PC-9 (cell line): Measurements from ENCODE around the gene YPEL1. TPM values are rescaled to one million over a fixed set of nuclear protein-coding genes. Genes with fewer than 3 reads are reported as not detected.

Experiments
- BruUV-seq: library from RNA; stranded (reverse); fragments of 400-500 nt; replicated peaks from 2 replicates; lab custom pipeline; 2021; lab: Mats Ljungman, UMichigan
- CTCF ChIA-PET: fragments of 300-600 bp; sonication (Branson Sonifier 250); formaldehyde crosslinking; loops from one replicate; lab custom pipeline; 2022; ENCODE audit warnings: antibody characterized with exemption; lab: Charles Lee
- POLR2A ChIA-PET: fragments of 300-600 bp; sonication (Branson Sonifier 250); formaldehyde crosslinking; loops from one replicate; lab custom pipeline; 2022; ENCODE audit warnings: antibody characterized with exemption; ENCODE audit not compliant: unreplicated experiment; lab: Charles Lee
- DNase-seq, 2 experiments: peaks; one replicate each; pipeline versions ENCODE4 v3.0.0 to v3.0.0-alpha.2; 2015 to 2022; ENCODE audit warnings: mixed read lengths in 1 of 2
- H2AFZ ChIP-seq: fragments of 200-600 bp; sonication (generic); 2 replicates; pipeline ENCODE4 v1.8.1; 2017; ENCODE audit warnings: antibody characterized with exemption
- H3F3A ChIP-seq: fragments of 200-600 bp; sonication (generic); 2 replicates; pipeline ENCODE4 v1.8.1; 2017; ENCODE audit warnings: antibody characterized with exemption, mild to moderate bottlenecking, low read depth; ENCODE audit not compliant: insufficient read depth
- H3K27ac ChIP-seq: fragments of 200-600 bp; sonication (generic); 2 replicates; pipeline ENCODE4 v1.6.1; 2016; ENCODE audit warnings: mixed run types
- H3K27me3 ChIP-seq: fragments of 200-600 bp; sonication (generic); 2 replicates; pipeline ENCODE4 v1.6.1; 2016; ENCODE audit warnings: low read depth, mixed run types; ENCODE audit not compliant: insufficient read depth
- H3K36me3 ChIP-seq: fragments of 200-600 bp; sonication (generic); 2 replicates; pipeline ENCODE4 v1.6.1; 2016; ENCODE audit warnings: low read depth, mixed run types
- H3K4me1 ChIP-seq: fragments of 200-600 bp; sonication (generic); replicated peaks from 2 replicates; pipeline ENCODE4 v1.6.1; 2016; ENCODE audit warnings: mixed run types; ENCODE audit not compliant: insufficient read depth
- H3K4me2 ChIP-seq: fragments of 200-600 bp; sonication (generic); 2 replicates; pipeline ENCODE4 v1.6.1; 2017; ENCODE audit warnings: mixed run types
- H3K4me3 ChIP-seq: fragments of 200-600 bp; sonication (generic); 2 replicates; pipeline ENCODE4 v1.6.1; 2016; ENCODE audit warnings: mixed run types
- H3K79me2 ChIP-seq: fragments of 200-600 bp; sonication (generic); 2 replicates; pipeline ENCODE4 v1.6.1; 2017; ENCODE audit warnings: low read depth, mixed run types
- H3K9me2 ChIP-seq: fragments of 200-600 bp; sonication (generic); 2 replicates; pipeline ENCODE4 v1.8.1; 2017; ENCODE audit warnings: mild to moderate bottlenecking; ENCODE audit not compliant: insufficient read depth
- H3K9me3 ChIP-seq: fragments of 200-600 bp; sonication (generic); 2 replicates; pipeline ENCODE4 v1.8.1; 2016; ENCODE audit warnings: low read depth; ENCODE audit not compliant: insufficient read depth
- H4K20me1 ChIP-seq: fragments of 200-600 bp; sonication (generic); 2 replicates; pipeline ENCODE4 v1.8.1; 2017; ENCODE audit not compliant: insufficient read depth
- CTCF ChIP-seq: fragments of 200-600 bp; sonication (generic); conservative IDR thresholded peaks from 2 replicates; pipeline ENCODE4 v1.6.1; 2017; ENCODE audit warnings: mixed run types, antibody characterized with exemption, mild to moderate bottlenecking, moderate library complexity
- EZH2 ChIP-seq: fragments of 200-600 bp; sonication (generic); IDR thresholded peaks from 2 replicates; pipeline ENCODE4 v1.8.0; 2017; ENCODE audit warnings: antibody characterized with exemption, low read depth
- intact Hi-C: fragments of 100-400 bp; cut with micrococcal nuclease; formaldehyde crosslinking; loops from one replicate; pipeline ENCODE4 v1.10.0; 2022; ENCODE audit not compliant: unreplicated experiment
- total RNA-seq: library from RNA; stranded (reverse); gene quantifications from 2 replicates; pipeline ENCODE4 v1.2.3, GENCODE V29; 2021

Gene YPEL1
- total RNA-seq, 1 experiment from 2014 or later, result 5.2 TPM

- Histone ChIP-seq H3K9me2 (no peaks in the 10 kb centered on the region), H3K27ac (no peak overlapping the region), H3K79me2 (no peaks in the 10 kb centered on the region), H3K4me2 (no peak overlapping the region), H3K4me3 (no peak overlapping the region), H3K36me3 (no peaks in the 10 kb centered on the region), H4K20me1 (no peaks in the 10 kb centered on the region), H3K9me3 (no peaks in the 10 kb centered on the region), H3F3A (no peaks in the 10 kb centered on the region), H3K4me1 (no peaks in the 10 kb centered on the region), H3K27me3 (no peaks in the 10 kb centered on the region), H2AFZ (no peak overlapping the region)
- no peak for DNase-seq
- POLR2A ChIA-PET, result interaction anchor here (0.7 kb wide), 1 partner anchor 37 kb away, joined by 4 read pairs; no protein-coding TSS in a partner anchor
- no TSS peak for BruUV-seq
- intact Hi-C loops, result no loop called here
- CTCF ChIA-PET, result no interaction called here
- TF ChIP-seq CTCF, result no peak
- TF ChIP-seq EZH2, result no peak
Observed at GRCh38 chr22:21698430-21699329, 36.9 kb downstream of the YPEL1 start.

GRCh38 chr22:21697880-21698279 is 37.7 kb downstream of the YPEL1 start:
- Histone ChIP-seq H3K4me1 (no peaks in the 10 kb centered on the region), H3F3A (no peaks in the 10 kb centered on the region), H3K27me3 (no peaks in the 10 kb centered on the region), H3K27ac (no peak overlapping the region), H3K4me3 (no peak overlapping the region), H3K9me3 (no peaks in the 10 kb centered on the region), H3K36me3 (no peaks in the 10 kb centered on the region), H2AFZ (no peak overlapping the region), H4K20me1 (no peaks in the 10 kb centered on the region), H3K79me2 (no peaks in the 10 kb centered on the region), H3K4me2 (no peak overlapping the region), H3K9me2 (no peaks in the 10 kb centered on the region)
- ChIA-PET POLR2A (no interaction called here), CTCF (no interaction called here)
- intact Hi-C loops, result no loop called here
- no peak for DNase-seq
- no peak for TF ChIP-seq CTCF
- TF ChIP-seq EZH2, result no peak
- no TSS peak for BruUV-seq

GRCh38 chr22:21697021-21697771 is 38.4 kb downstream of the YPEL1 start:
- Histone ChIP-seq H3K27me3 (no peaks in the 10 kb centered on the region), H4K20me1 (no peaks in the 10 kb centered on the region), H3K4me1 (no peaks in the 10 kb centered on the region), H2AFZ (no peak overlapping the region), H3K27ac (no peak overlapping the region), H3K36me3 (no peaks in the 10 kb centered on the region), H3K4me2 (no peak overlapping the region), H3K4me3 (no peak overlapping the region), H3F3A (no peaks in the 10 kb centered on the region), H3K79me2 (no peaks in the 10 kb centered on the region), H3K9me2 (no peaks in the 10 kb centered on the region), H3K9me3 (no peaks in the 10 kb centered on the region)
- BruUV-seq, result no TSS peak
- no peak for TF ChIP-seq EZH2
- TF ChIP-seq CTCF, result no peak
- intact Hi-C loops, result no loop called here
- CTCF ChIA-PET, result no interaction called here
- POLR2A ChIA-PET, result no interaction called here
- DNase-seq, result no peak
